Measurements from ENCODE around the gene CPEB2.
"Not testable (repeated sequence)": the region's sequence is repeated elsewhere in the genome, so short reads cannot be mapped to it uniquely, and the experiment has no call there.

The CPEB2 gene

DNA sequence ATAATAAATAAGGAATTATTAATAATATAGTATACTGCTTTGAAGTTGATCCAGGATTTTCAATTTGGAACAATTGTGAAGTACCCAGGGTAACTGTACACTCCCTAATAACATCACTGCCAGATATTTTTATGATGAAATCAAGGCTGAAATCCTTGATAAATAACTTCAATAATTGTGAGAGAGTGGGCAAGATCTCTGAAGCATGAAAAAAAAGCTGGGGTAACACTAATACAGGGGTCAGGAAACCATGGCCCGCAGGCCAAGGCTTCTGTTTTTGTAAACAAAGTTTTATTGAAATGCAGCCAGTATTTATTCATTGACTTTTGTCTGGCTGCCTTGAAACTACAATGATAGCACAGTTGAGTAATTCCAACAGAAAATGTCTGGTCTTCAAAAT, 41.6 kb downstream of the CPEB2 start:
- DNase-seq (ENCODE audit: low read depth in 3 of 3, low spot score in 1 of 3): no peak

DNA sequence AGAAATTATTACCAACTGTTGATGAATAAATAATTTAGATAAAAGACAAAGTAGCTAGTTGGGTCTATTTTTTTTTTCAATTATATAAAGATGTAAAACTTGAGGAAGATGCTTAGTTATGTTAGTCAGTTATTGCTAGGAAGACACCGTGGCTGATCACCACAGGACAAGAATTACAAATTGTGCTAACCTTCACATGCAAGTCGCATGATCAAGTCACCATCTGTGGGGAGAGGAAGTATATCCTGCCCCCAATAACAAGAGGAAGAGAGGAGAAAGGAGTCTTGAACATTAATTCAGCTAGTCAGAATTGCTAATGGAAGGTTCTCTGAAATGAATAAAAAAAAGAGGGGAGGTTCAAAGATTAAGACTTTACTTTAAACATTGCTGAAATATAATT, 52.3 kb downstream of the CPEB2 start:
- no peak for DNase-seq (ENCODE audit: low read depth in 3 of 3, low spot score in 1 of 3)

DNA sequence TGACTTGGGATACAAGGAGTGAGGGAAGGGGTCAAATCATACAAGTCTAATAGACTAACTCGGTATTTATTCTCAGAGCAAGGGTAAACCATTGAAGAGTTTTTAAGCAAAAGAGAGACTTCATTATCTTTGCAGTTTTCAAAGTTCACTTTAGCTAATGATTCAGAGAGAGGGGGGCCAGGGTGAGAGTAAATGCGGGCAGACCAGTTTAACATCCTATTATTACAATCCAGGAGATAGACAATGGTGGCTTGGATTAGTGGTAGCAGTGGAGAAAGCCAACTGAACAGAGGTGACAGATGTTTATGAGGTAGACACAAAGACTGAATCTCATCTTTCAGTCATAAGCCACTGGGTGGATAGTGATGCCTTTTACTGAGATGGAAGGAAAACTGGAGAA, 57.9 kb downstream of the CPEB2 start:
- no peak for DNase-seq (ENCODE audit: low read depth in 3 of 3, low spot score in 1 of 3)

DNA sequence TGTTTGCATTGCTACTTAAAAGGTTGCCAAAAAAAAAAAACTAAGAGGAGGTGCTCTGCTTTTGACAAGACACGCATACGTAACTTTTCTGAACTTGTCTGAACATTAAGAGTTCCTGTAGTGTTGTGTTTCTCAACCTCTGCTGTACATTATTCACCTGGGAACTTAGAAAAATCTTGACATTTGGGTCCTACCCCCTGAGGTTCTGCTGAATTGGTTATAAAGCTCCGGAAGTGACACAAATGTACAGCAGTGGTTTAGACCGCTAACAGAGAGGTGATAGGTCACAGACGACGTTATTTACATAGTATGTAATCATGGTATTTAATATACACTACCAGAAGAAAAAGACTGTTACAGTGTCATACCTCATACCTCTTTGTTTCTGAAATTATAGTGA, 61.1 kb downstream of the CPEB2 start:
- DNase-seq (ENCODE audit: low read depth in 3 of 3, low spot score in 1 of 3): no peak

DNA sequence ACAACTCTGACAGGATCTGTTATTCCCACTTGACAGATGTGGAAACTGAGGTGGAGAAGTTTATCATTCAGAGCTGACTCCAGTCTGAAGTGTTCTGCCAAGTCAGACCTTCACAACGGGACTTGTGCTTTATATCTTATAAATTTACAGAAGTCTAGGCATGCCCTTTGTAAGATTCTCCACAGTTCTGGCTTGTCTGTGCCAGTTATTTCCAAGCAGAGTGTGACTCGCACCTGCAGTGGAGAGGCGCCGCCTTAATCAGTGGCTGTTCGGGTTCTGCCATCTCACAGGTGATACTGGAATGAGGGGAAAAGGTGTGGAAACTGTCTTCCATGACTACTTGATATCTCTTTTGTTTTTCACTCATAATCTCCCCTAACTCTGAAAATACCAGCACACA, 63.2 kb downstream of the CPEB2 start:
- no peak for DNase-seq (ENCODE audit: low read depth in 3 of 3, low spot score in 1 of 3)

DNA sequence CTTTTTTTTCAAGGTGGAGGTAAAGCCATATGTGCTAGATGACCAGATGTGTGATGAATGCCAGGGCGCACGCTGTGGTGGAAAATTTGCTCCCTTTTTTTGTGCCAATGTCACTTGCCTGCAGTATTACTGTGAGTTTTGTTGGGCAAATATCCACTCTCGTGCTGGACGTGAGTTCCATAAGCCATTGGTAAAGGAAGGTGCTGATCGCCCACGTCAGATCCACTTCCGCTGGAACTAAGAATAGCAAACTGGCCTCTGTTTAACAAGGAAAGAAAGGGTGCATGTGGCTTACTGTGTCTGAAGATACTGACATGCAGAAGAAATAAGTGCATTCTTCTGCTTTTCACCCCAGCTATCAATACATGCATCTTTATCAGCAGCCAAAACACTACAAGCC, 63.9 kb downstream of the CPEB2 start:
- no peak for DNase-seq (ENCODE audit: low read depth in 3 of 3, low spot score in 1 of 3)

DNA sequence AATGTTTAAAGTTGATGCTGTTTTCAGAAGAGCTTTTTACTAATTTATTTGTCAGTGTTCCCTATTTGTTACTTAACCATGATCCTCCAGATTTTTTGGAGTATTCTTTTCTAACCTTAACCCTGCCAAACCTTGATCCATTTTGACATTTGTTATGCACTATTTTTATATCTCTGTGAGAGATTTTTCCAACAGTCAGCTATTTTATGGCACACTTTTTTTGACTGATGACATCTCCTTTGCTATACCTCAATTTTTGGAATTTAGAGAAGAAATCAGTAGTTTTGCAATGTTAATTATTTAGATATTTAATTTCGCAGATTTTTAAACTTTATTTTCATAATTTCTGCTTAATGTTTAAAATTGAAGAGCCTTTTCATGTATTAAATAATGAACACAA, 66.0 kb downstream of the CPEB2 start:
- no peak for DNase-seq (ENCODE audit: low read depth in 3 of 3, low spot score in 1 of 3)

DNA sequence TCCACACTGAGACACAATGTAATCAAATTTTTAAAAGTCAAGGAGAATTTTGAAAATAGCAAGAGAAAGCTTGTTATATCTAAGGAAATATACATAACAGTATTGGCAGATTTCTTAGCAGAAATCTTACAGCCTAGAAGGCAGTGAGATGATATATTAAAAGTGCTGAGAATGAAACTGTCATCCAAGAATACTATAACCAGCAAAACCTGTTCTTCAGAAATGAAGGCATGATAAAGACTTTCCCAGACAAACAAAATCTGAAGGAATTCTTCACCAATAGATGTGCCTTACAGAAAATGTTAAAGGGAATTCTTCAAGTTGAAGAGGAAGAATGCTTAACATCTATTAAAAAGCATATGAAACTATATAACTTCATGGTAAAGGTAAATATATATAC, 73.6 kb downstream of the CPEB2 start:
- no peak for DNase-seq (ENCODE audit: low read depth in 3 of 3, low spot score in 1 of 3)

DNA sequence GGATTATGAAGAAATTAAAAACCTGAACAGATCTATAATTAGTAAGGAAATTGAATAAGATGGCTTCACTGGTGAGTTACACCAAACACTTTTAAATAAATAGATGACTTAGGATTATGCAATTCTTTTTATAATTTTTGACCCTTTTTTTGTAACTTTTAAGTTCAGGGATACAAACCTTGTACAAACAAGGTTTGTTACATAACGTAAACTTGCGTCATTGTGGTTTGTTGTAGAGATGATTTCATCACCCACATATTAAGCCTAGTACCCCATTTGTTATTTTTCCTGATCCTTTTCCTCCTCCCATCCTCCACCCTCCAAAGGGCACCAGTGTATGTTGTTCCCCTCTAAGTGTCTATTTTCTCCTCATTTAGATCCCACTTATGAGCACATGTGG, 75.7 kb downstream of the CPEB2 start:
- no peak for DNase-seq (ENCODE audit: low read depth in 3 of 3, low spot score in 1 of 3)

DNA sequence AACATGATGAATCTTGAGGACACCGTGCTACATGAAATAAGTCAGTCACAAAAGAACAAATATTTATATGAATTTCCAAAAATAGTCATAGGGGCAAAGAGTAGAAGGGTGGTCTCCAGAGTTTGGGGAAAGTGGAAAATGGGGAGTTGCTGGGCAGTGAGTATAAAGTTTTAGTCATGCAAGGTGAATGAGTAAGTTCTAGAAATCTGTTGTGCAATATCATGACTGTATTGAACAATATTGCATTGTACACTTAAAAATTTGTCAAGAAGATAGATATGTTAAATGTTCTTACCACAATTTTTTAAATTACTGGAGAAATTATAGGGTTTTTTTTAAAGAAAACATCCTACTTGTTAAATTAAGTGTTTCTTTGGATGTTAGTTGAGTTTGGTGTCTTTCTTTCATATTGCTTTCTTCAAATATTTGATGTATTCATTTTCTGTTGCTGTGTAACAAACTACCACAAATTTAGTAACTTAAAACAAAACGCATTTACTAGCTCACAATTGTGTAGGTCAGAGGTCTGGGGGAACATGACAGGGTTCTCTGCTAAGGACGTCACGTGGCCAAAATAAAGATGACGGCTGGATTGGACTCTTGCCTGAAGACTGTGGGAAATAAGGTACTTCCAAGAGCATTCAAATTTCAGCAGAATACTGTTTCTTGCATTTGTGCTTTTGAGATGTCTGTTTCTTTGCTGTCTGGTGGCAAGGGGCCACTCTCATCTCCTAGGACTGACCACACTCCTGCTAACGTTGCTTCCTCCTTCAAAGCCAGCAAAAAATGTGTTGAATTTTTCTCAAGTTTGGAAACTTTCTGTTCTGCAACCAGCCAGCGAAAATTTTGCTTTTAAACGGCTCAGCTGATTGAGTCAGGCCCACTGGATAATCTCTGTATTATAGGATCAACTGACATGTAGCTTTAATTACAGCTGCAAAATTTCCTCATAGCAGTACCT, 76.7 kb downstream of the CPEB2 start:
- DNase-seq (ENCODE audit: low read depth in 3 of 3, low spot score in 1 of 3): no peak

DNA sequence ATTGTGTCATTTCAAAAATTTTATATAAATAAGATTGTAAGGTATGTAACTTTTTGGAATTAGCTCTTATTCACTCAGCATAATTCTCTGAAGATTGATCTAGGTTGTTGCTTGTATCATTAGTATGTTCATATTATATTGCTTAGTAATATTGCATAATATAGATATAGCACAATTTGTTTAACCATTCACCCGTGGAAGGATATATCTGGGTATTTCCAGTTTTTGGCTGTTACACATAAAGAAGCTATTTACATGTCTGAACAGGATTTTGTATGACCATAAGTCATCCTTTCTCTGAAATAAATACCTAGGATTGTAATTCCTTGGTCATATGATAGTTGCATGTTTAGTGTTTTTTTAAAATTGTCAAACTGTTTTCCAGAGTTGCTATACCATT, 82.5 kb downstream of the CPEB2 start:
- no peak for DNase-seq (ENCODE audit: low read depth in 3 of 3, low spot score in 1 of 3)

DNA sequence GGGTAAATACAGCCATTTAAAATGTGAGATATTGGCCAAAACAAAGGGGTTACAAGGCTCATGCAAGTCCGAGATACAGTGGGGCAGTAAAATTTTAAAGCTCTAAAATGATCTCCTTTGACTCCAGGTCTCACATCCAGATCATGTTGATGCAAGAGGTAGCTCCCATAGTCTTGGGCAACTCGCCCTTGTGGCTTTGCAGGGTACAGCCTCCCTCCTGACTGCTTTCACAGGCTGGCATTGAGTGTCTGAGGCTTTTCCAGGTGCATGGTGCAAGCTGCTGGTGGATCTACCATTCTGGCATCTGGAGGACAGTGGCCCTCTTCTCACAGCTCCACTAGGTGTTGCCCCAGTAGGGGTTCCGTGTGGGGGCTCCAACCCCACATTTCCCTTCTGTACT, 83.5 kb downstream of the CPEB2 start:
- DNase-seq (ENCODE audit: low read depth in 3 of 3, low spot score in 1 of 3): not testable (repeated sequence)

DNA sequence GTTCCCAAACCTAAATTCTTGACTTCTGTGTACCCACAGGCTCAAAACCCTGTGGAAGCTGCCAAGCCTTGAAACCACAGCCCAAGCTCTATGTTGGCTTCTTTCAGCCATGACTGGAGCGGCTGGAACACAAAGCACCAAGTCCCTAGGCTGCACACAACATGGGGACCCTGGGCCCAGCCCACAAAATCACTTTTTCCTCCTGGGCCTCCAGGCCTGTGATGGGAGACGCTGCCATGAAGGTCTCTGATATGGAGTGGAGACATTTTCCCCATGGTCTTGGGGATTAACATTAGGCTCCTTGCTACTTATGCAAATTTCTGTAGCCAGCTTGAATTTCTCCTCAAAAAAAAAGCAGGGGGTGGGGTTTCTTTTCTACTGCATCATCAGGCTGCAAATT, 84.0 kb downstream of the CPEB2 start:
- not testable (repeated sequence) for DNase-seq (ENCODE audit: low read depth in 3 of 3, low spot score in 1 of 3)

DNA sequence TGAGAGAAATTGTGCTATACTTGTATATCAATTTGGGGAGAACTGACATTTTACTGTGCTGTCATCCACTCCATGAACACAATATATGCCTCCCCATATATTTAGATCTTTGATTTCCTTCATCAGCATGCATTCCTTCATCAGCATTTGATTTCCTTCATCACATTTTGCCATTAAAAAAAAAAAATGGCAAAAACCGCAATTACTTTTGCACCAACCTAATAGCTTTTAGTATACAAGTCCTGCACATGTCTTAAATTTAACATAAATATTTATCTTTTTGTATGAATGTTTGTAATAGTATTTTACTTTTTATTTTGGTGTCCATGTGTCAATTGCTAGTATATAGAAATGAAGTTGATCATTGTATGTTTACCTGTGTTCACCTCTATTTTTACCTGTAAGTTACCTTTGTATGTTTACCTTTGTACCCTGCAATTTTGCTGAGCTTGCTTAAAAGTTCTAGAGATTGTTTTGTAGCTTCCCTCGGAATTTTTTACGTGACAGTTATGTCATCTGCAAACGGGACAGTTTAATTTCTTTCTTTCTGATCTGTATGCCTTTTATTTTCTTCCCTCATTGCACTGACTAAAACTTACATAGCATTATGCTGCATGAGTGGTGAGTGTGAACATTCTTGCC, 86.2 kb downstream of the CPEB2 start:
- no peak for DNase-seq (ENCODE audit: low read depth in 3 of 3, low spot score in 1 of 3)

DNA sequence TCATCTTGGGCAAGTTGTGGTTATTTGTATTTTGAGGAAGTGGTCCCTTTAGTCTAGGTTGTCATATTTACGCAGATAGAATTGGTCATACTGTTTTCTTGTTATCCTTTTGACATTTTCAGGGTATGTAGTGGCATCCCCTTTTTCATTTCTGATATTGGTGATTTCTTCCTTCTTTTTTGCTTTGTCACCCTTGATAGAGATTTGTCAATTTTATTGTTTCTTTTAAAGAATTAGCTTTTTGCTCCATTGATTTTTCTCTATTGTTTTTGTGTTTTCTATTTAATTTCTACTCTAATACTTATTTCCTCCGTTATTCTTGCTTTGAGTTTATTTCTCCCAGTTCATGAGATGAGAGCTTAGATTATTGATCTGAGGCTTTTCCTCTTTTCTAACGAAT, 87.7 kb downstream of the CPEB2 start:
- no peak for DNase-seq (ENCODE audit: low read depth in 3 of 3, low spot score in 1 of 3)

DNA sequence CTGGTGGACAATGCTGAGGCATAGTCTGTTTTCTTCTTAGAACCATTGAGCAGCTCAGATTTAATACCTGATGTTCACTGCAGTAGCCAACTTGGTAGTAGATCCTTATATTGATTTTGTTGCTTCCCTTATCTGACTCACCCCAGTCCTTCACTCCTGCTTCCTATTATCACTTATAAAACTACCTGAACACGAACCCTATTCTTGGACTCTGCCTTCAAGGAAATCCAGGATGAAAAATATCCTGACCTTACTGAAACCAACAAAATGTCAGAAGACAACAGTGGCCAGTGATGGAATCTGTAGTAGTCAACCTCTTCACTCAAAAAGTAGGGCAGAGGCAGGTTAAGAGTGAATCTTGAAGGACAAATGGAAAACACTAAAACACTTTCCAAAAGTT, 98.1 kb downstream of the CPEB2 start:
- DNase-seq (ENCODE audit: low read depth in 3 of 3, low spot score in 1 of 3): no peak

DNA sequence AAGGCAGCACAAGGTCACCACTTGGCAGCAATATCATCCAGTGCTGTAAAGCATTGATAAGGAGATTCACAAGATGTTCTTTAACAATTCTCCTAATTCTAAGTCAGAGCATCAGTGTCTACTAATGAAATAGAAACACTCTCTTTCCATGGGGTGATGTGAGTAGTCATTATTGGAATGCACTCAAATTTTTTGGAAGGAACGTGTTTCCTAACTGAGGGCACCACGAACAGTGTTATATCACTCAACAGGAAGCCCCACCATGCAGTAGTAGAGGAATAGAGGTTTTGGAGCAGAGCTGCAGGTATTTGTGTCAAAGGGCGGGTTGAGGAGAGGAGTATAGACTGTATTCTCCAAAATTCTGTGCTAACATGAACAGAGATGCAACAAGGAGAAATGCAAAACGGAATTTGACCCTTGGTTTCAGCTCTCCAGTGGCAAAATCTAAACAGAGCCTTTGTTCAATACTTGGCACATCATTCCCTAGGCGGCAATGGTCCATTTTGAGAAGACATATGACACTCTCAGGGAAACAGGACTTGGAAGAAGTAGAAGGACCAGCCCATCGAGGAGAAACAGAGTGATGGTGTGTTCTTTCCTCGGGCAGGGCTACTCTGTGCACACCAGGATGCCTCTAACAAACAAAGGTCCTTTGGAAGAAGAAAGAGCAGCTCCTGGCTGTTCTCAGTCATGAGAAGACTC, 98.9 kb downstream of the CPEB2 start:
- DNase-seq (ENCODE audit: low read depth in 3 of 3, low spot score in 1 of 3): no peak

DNA sequence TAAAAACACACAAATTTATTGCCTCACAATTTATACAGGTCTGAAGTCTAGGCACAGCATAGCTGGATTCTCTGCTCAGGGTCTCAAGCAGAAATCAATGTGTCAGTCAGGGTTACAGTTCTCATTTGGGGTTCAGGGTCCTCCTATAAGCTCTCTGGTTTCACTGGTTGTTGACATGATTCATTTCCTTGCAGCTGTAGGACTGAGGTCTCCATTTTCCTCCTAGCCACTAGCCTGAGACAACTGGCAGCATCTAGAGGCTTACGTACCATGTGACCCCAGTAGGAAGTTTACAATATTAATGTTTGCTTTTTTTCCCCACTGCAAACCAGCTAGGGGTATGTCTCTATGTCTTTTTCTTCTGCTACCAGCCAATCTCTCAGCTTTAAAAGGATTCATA, 102.5 kb downstream of the CPEB2 start:
- DNase-seq (ENCODE audit: low read depth in 3 of 3, low spot score in 1 of 3): no peak

DNA sequence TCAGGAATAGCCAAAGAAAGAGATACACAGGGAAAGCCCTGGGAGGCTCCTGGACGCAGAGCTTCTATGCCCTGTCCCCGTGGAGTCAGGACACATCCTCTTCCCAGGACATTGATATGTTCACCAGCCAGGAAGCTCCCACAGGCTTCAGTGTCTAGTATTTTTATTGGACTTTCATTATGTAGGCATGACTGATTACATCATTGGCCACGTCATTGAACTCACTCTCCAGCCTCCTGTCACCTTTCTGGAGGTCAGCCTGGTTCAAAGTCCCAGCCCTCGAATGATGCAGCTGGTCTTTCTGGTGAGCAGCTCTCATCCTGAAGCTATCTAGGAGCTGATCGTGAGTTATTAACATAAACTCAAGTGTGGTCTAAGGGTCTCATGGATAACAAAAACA, 104.1 kb downstream of the CPEB2 start:
- no peak for DNase-seq (ENCODE audit: low read depth in 3 of 3, low spot score in 1 of 3)

DNA sequence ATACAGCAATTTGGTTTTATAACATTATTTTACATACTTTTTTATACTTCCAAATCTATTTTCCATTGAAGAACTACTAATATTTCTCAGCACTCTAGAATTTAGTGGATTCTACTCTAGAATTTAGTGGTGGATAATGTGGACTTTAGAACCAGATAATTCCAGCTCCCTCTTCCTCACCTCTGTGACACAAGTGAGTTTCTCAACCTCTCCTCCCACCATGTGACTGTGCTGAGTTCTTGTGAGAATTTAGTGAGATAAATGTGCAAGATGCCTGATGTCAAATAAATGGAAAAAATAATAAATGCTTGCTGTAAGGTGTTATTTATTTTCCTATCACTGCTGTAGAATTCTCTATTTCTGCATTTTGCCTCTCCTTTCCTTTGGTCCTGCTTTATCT, 107.3 kb downstream of the CPEB2 start:
- no peak for DNase-seq (ENCODE audit: low read depth in 3 of 3, low spot score in 1 of 3)

DNA sequence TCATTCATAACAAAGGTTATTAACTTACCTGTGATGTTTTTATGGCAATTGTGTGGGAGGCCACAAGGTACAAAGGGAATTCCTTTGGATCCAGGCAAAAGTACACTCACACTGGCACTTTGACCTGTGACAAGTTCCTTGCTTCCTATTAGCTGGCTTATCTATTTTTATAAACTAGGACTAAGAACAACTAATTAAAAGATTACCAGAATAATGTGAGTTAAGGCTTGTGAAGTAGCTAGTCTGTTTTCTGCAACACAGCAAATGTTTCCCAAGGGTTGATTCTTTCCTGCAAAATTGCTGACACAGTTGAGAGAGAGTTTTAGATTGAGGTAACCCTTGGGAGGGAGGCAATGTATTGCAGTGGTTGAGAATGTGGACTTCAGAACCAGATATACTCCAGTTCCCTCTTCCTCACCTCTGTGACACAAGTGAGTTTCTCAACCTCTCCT, 107.9 kb downstream of the CPEB2 start:
- DNase-seq (ENCODE audit: low read depth in 3 of 3, low spot score in 1 of 3): no peak

DNA sequence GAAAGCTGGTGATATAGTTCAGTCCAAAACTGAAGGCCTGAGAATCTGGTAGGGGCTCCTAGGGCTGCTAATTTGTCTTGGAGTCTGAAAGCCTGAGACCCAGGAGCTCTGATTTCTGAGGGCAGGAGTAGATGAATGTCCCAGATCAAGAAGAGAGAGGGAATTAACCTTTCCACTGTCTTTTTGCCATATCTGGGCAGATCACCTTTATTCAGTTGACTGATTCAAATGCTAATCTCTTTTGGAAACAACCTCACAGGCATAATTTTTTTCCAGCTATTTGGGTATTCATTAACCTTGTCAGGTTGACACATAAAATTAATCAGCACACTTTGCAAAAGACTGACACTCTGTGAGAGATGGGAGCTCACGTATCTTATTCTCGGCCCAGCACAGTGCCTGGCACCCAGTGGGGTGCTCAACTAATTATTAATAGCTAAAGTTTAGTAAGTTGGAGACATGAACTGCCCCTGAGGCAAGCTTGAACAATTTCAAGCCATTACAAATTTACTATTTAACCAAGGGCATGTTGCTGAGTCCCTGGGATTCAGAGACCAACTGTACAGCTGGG, 114.3 kb downstream of the CPEB2 start:
- no peak for DNase-seq (ENCODE audit: low read depth in 3 of 3, low spot score in 1 of 3)

All from stimulated activated CD4-positive, alpha-beta T cell treated with anti-CD3 and anti-CD28 coated beads, TNF-alpha, amount 100 ng/mL, for 1 hour (primary cell).